Omental fat pad (tissue), 4 donors: ENCODE results near the gene FAM118A. TPM values are rescaled to one million over a fixed set of nuclear protein-coding genes. Genes with fewer than 3 reads are reported as not detected.

ENCODE experiments used
- ATAC-seq: fragments of 150-250 bp; one replicate; pipeline ENCODE4 v1.9.1; 2016; ENCODE audit warnings: mild to moderate bottlenecking, moderate library complexity; ENCODE audit not compliant: low FRiP score
- DNase-seq: peaks from one replicate; pipeline ENCODE4 v3.0.0-alpha.2; 2019; ENCODE audit warnings: low spot score
- total RNA-seq, 4 donors: library from RNA; depleted of rRNA; stranded (reverse); fragments of >200 nt; gene quantifications; one replicate each; pipeline ENCODE4 v1.1.0, GENCODE V29; 2016
- TF ChIP-seq, protein P1 (sequence below), 3 donors: fragments of 450-650 bp; IDR thresholded peaks; one replicate each; pipeline ENCODE4 v1.5.1; 2016 to 2017; ENCODE audit warnings: antibody characterized with exemption in 3 of 3, mild to moderate bottlenecking in 3 of 3, moderate library complexity in 2 of 3

FAM118A gene
- total RNA-seq, 4 donors from 2014 or later = 16.9 to 59.0 (median 33.7) TPM

- no peak for DNase-seq
- TF ChIP-seq, protein P1, sequence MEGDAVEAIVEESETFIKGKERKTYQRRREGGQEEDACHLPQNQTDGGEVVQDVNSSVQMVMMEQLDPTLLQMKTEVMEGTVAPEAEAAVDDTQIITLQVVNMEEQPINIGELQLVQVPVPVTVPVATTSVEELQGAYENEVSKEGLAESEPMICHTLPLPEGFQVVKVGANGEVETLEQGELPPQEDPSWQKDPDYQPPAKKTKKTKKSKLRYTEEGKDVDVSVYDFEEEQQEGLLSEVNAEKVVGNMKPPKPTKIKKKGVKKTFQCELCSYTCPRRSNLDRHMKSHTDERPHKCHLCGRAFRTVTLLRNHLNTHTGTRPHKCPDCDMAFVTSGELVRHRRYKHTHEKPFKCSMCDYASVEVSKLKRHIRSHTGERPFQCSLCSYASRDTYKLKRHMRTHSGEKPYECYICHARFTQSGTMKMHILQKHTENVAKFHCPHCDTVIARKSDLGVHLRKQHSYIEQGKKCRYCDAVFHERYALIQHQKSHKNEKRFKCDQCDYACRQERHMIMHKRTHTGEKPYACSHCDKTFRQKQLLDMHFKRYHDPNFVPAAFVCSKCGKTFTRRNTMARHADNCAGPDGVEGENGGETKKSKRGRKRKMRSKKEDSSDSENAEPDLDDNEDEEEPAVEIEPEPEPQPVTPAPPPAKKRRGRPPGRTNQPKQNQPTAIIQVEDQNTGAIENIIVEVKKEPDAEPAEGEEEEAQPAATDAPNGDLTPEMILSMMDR (IDR thresholded peaks at IDR 0.05) = no peak
- ATAC-seq = no peak
Measured at GRCh38 chr22:45331486-45331885, 21.8 kb downstream of the FAM118A start.

DNA sequence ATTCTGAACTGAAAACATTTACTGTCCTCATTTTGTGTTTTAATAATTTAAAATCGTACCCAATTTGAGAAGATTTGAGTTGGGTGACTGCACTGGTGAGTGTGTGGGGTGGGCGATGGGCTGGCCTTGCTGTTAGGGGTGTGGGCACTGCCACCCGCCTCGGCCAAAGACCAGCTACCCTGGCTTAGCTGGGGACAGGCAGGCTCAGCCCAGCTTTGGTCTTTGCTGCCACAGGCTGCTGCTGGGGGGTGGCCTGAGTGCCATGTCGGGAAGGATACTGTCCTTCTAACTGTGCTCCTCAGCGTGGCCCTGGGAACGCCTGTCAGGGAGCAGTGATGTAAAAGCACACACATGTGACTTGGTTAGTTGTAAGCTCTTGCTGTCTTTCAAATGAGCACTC lies 22.3 kb downstream of the FAM118A start:
- ATAC-seq = no peak
- DNase-seq = no peak
- TF ChIP-seq, protein P1 (IDR thresholded peaks at IDR 0.05) = no peak

DNA sequence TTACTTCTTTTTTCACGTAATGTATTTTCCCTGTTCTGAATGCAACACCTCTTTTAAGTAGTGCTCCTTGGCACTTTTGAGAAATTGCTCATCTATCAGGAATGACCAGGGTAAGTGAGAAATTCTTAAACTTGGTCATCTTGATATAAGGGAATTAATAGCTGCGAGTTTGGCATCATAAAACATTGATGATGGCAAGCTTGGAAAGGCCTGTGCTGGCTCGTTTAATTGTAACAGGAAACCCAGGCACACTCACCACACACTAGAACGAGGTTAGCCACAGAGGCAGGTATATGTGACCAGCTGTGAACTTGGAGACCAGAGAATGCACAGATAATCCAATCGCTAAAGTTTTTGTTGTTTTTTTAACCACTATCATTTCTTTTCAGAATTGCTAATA lies 24.3 kb downstream of the FAM118A start:
- DNase-seq = no peak
- TF ChIP-seq, protein P1 (IDR thresholded peaks at IDR 0.05) = no peak
- no peak for ATAC-seq

- TF ChIP-seq, protein P1 (IDR thresholded peaks at IDR 0.05) = no peak
- DNase-seq (no peak), ATAC-seq (no peak)
Measured at GRCh38 chr22:45334528-45334927, 24.8 kb downstream of the FAM118A start.

DNA sequence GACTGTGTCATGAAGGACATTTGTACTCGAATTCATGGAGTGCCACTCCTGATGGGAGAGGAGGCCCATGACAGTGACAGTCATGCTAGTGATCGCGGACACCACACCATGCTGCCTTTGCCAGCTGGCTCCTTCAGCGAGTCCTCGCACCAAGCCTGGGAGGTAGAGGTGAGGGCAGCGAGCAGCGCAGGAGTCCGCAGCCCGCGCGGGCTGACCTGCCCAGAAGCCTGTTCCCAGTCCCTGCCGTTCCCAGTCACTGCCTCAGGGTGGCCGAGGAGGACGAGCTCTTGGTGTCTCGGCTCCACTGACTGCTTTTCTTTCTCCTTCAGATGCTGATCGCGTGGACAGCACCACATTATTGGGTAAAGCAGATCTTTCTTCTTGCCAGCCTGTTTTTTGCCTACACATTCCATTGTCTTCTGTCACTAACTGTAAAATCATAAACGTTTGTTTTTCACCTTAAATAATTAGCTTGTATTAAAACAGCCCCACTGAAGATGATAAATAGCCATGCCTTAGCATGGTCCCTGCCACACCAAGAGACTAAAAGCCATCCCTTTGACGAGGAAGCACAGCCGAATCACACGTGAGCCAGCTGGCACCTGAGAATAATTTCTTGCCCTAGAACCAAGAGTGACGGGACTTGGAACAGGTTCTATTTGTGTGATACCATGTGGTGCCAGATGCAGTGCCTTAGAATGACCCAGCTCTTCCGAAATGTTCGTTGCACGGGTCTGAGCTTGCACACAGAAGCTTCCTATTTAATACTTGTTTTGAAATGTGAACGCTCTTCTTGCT lies 25.5 kb downstream of the FAM118A start:
- TF ChIP-seq, protein P1 (IDR thresholded peaks at IDR 0.05) = no peak
- ATAC-seq = no peak
- DNase-seq = no peak

- TF ChIP-seq, protein P1 (IDR thresholded peaks at IDR 0.05) = no peak
- no peak for ATAC-seq
- DNase-seq = no peak
Measured at GRCh38 chr22:45335854-45336522, 26.3 kb downstream of the FAM118A start.
